Activated T-helper 2 cell treated with anti-CD3 and anti-CD28 coated beads, Interferon-gamma antibody, Interleukin-2, Interleukin-4, amounts not matched to agents 10 μg/mL and 5 μg/mL and 100 μg/mL, durations not matched to agents 14 hours and 24 hours and 36 hours (primary cell): ENCODE results near the gene TSPY2. TPM values are rescaled to one million over a fixed set of nuclear protein-coding genes. Genes with fewer than 3 reads are reported as not detected.
"Not testable (repeated sequence)": the region's sequence is repeated elsewhere in the genome, so short reads cannot be mapped to it uniquely, and the experiment has no call there.

ENCODE experiments used
- DNase-seq: peaks from one replicate; pipeline ENCODE4 v3.0.0; 2021; ENCODE audit warnings: low spot score
- H3K27ac Mint-ChIP-seq: one replicate; pipeline ENCODE4 v1.8.0; 2021; ENCODE audit warnings: mixed read lengths
- H3K27me3 Mint-ChIP-seq: one replicate; pipeline ENCODE4 v1.8.0; 2021; ENCODE audit warnings: low read depth, mixed read lengths
- H3K36me3 Mint-ChIP-seq: one replicate; pipeline ENCODE4 v1.8.0; 2021; ENCODE audit warnings: low read depth, mixed read lengths
- H3K4me1 Mint-ChIP-seq: one replicate; pipeline ENCODE4 v1.8.0; 2021; ENCODE audit warnings: low read depth, mixed read lengths
- H3K4me3 Mint-ChIP-seq: one replicate; pipeline ENCODE4 v1.8.0; 2021; ENCODE audit warnings: low read depth, mild to moderate bottlenecking, moderate library complexity, mixed read lengths
- H3K9me3 Mint-ChIP-seq: one replicate; pipeline ENCODE4 v1.8.0; 2021; ENCODE audit warnings: mixed read lengths
- intact Hi-C: fragments of 100-400 bp; cut with micrococcal nuclease; formaldehyde crosslinking; loops from one replicate; pipeline ENCODE4 v1.15.1; 2023
- total RNA-seq: library from RNA; stranded (reverse); gene quantifications from 2 replicates; pipeline ENCODE4 v1.2.3, GENCODE V29; 2022

TSPY2 gene, protein sequence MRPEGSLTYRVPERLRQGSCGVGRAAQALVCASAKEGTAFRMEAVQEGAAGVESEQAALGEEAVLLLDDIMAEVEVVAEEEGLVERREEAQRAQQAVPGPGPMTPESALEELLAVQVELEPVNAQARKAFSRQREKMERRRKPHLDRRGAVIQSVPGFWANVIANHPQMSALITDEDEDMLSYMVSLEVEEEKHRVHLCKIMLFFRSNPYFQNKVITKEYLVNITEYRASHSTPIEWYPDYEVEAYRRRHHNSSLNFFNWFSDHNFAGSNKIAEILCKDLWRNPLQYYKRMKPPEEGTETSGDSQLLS
- not detected in 2 replicates for total RNA-seq

DNA sequence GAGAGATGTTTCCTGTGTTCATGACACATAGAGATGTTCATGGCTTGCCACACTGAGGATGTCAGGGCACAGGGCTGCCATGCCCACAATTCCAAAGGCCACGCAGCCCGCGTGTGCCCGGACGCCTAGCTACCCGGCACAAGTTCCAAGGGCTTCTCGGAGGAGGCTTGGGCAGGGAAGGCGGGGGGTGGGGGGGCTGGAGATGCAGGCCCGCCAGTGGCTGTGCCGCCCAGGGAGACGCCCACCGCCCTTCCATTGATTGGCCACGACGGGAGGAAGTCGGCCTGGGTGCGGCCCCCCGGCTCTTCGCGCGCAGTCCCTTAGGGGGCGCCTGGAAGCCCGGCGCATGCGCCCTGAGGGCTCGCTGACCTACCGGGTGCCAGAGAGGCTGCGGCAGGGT lies at the start of gene TSPY2:
TSPY2 (plus strand) TSS at position 301 of the 400 bp plus-strand sequence; CDS start at position 347, 46 bp downstream.
- H3K9me3 Mint-ChIP-seq, H3K4me3 Mint-ChIP-seq, intact Hi-C loops, H3K36me3 Mint-ChIP-seq, H3K4me1 Mint-ChIP-seq, H3K27ac Mint-ChIP-seq, DNase-seq, H3K27me3 Mint-ChIP-seq: not testable (repeated sequence)

DNA sequence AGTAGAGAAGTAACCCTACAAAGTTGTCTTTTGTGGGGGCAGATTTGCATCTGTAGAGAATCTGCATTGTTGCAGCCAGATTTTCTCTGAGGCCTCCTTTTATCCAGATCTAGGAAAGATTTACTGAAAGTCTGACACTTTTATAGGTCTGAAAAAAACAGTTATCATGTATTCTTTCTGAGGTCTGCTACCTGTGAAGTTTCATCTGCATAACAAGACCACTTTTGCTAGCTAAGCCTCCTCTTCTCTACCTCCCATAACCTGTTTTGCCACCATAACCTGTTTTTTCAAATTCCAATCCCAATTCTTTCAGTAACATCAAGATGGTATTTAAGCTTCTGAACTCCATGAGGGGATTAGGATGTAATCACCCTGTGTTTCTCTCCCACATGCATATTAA lies 36.5 kb upstream of the TSPY2 start:
- H3K27ac Mint-ChIP-seq, H3K9me3 Mint-ChIP-seq, H3K4me1 Mint-ChIP-seq, H3K27me3 Mint-ChIP-seq, H3K4me3 Mint-ChIP-seq, H3K36me3 Mint-ChIP-seq, DNase-seq, intact Hi-C loops: not testable (repeated sequence)

DNA sequence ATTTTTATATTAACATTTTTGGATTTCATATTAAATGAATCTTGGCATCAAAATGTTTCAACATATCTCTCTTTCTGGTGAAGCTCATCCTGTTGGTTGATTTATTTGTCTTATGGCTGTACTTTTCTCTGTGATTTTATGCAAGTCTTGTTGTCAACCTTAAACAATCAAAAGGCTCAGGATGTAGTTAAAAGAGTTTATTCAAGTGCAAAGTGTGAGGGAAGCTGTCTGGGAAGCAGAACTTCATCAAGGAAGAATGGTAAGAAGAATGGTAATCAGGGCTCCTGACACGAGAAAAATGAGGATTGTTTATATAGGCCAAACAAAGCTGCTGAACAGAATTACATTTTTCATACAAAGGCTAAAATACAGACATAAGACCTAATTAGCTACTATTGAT lies 29.0 kb upstream of the TSPY2 start:
- H3K27me3 Mint-ChIP-seq, intact Hi-C loops: not testable (repeated sequence)

GRCh38 chrY:6269839-6270238 lies 23.8 kb downstream of the TSPY2 start:
- H3K4me3 Mint-ChIP-seq: not testable (repeated sequence)

More for the DNA sequence above, 29.0 kb upstream of the TSPY2 start:
- not testable (repeated sequence) for H3K27ac Mint-ChIP-seq, H3K4me3 Mint-ChIP-seq, DNase-seq, H3K9me3 Mint-ChIP-seq, H3K4me1 Mint-ChIP-seq, H3K36me3 Mint-ChIP-seq

More at GRCh38 chrY:6269839-6270238, 23.8 kb downstream of the TSPY2 start:
- intact Hi-C loops, H3K36me3 Mint-ChIP-seq, H3K9me3 Mint-ChIP-seq, H3K27ac Mint-ChIP-seq, H3K27me3 Mint-ChIP-seq, DNase-seq, H3K4me1 Mint-ChIP-seq: not testable (repeated sequence)
